ENCODE data around the gene ARHGAP24.
"Not testable (repeated sequence)": the region's sequence is repeated elsewhere in the genome, so short reads cannot be mapped to it uniquely, and the experiment has no call there.

The ARHGAP24 gene

DNA sequence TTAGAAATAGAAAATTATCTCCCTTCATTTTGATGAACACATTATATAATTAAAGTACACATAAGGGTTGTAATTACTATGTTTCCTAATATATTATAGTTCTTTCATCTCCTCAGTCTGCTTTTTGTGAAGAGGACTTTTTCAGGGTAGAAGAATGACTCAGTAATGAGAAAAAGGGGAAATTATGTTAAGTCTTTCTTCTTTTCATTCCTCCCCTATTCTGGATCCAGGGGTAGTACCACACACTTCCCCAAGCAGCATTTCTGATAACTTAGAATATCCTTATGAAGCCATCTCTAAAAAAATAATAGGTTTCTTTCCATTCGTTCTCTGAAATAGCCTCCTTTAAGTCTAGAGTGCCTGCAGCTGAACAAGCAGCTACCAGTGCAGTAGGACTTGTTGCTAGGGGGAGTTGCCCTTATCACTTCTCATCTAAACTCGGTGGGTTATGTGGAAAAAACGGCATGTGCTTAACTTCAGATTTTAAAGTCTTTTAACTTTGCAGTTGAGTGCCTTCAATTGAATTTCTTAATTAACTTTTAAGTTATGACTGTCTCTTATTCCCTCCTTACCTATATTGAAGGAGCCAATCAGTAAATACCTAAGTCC, 184.8 kb downstream of the ARHGAP24 start:
- DNase-seq: no peak

DNA sequence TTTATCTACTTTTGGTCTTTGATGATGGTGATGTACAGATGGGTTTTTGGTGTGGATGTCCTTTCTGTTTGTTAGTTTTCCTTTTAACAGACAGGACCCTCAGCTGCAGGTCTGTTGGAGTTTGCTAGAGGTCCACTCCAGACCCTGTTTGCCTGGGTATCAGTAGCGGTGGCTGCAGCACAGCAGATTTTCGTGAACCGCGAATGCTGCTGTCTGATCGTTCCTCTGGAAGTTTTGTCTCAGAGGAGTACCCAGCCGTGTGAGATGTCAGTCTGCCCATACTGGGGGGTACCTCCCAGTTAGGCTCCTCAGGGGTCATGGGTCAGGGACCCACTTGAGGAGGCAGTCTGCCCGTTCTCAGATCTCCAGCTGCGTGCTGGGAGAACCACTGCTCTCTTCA, 191.7 kb downstream of the ARHGAP24 start:
- DNase-seq: not testable (repeated sequence)

DNA sequence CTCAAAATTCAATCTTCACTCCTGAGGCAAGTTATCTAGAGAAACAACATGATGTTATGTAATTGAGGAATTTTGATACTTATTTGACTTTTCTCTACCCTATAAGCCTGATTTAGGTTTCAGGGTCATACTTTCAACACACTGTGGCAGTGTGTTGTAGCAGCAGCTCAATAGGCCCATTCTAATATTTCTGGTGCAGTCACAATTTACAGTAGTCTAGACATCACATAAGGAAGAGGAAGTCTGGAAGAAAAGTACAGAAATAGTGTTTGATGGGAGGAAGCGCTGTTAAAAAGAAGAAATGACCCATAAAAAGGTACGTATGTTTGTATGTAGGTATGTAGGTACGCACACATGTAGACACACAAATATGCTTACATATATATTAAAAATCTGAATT, 194.3 kb downstream of the ARHGAP24 start:
- DNase-seq: no peak

DNA sequence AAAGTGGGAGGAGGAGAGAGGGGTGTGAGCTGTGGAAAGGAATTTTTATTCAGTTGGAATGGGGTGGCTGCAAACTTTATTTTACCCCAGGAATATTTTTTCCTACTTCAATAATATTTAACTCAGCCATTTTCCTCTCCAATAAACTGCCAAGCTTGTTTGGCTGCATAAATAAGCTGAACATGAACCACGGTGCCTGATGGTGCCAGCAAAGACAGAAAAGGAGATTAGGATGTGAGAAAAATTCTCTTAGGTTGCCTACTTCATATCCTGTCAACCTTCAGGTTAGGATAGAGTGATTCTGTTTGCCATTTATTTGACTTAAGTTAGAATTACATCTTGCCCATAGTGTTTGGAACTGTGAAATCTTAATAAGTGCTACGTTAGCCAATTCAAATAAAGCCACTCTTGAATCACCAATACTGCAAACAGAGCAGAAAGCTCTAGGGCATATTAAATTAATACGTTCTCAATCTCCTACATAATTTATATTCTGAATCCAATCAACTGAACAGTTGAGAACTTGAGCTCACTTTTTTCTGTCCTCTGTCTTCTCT, 195.1 kb downstream of the ARHGAP24 start:
- DNase-seq: no peak

DNA sequence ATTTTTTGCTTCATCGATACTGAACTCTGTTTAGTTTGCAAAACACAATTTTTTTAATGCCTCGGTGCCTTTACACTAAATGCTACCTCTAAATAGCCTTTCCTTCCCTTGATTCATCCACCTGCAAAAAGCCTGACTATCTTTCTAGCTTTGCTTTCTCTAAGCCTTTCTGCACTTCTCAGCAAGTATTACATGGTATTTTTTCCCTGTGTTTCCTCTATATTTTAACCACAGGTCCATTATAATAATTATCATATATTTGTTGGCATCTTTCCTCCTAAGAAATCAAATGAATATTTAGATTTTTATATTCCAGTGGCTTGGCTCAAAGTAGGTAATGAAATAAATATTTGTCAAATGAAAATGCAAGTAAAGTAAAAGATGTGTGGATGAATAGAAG, 196.2 kb downstream of the ARHGAP24 start:
- DNase-seq: no peak

DNA sequence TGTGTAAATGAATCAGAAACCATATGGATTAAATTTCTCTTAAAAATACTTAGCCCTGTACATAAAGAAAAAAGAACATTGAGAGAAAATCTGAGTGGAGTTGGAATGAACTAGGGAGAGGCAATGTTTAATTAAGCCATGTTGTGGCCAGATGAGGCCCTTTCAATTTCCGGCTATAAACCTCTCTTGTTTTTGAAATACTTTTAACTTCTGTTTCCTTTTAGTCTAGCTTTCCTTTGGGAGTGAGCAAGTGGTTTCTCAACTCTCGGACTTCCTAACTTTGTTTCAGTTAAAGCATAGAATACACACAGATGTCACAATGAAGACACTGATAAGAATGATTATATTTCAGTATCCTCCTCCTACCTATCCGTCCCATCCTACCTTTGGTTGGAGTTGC, 197.2 kb downstream of the ARHGAP24 start:
- DNase-seq: no peak

DNA sequence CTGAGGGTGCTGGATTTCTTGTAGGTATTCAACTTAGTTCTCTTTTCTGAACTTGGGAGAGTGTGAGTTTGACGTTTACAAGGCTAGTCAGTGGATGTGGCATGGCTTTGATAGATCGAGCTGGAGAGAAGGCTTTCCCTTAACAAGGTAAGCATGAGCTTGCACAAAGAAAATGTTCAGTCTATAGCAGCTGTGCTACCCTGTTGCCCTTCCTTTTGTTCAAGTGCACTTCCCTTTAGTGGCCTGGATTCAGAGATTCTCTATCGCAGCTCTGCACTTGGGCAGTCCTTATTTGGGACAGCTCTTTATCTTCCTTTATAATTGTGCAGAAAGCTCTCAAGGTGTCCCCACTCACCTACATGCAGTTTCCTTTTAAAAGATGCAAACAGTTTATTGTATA, 198.0 kb downstream of the ARHGAP24 start:
- DNase-seq: no peak

DNA sequence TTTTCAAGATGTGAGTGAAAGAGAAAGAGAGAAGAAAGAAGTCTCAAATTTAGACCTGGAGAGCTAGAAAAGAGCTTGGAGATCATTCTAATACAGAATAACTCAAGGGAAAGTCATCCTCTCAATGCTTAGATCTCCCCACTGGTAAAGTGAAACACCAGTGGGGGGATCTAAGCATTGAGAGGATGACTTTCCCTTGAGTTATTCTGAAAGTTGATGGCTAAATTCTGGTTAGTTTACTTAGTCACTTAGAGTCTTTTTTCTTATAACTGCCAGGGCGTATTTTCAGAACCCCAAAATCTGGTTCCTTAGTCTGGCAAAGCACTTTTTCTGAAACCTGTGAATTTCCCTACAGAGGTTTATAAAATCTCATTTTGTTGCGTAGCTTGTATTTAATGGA, 198.6 kb downstream of the ARHGAP24 start:
- DNase-seq: no peak

DNA sequence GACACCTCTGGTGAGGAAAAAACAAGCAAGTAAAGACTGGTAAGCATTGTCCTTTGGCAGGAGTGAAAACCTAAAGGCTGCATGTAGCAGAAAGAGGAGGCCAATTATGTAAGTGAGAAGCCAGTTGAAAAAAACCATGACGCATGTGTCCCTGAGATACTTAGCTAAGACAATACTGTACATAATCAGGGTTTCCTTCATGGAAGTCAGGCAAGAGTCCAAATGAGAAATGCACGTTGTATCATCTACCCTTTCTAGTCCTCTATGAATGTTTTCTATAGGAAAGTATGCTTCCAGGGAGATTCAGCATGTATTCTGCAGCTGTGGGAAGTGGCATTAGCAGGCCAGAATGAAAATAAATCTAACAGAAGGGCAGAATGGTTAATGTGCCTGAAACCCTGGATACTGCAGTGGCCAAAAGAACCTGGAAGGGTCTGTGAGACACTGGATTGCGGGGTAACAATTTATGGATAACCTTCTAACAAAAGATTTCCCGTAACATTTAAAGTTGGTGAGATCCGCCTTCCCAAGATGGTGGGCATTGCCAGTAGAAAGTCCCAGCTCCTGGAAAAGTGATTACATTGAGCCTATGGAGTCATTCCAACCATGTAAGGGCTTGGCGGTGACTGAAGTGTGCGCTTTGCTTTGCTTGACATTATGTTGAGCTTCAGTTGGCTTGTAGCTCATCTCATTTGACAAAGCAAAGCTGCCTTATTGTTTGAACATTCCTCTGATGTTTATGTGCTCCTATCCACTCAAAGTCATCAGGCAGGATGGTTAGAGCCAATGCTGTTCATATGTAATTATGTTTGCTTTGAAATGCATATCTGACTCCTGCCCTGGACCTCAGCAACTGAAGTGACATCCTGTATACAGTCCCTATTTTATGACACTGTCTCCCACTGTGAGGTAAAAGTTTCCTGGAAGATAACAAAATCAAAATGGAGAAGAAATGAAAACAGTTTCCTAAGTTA, 200.4 kb downstream of the ARHGAP24 start:
- no peak for DNase-seq

DNA sequence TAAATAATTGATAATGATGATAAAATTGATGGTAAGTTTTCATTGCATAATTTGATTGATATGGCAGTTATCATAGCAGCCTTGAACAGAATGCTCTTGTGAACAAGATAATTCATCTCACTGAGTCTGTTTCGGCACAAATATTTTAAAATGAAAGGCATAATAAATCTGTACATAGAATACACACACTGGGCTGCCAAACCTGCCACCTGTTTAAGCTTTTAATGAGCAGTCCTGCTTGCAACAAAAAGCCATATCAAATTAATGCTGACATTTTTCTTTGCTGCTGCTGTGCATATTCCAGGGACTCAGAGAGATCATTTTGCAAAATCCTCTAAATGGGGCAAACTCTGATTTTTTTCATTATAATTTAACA, 201.1 kb downstream of the ARHGAP24 start:
- no peak for DNase-seq

DNA sequence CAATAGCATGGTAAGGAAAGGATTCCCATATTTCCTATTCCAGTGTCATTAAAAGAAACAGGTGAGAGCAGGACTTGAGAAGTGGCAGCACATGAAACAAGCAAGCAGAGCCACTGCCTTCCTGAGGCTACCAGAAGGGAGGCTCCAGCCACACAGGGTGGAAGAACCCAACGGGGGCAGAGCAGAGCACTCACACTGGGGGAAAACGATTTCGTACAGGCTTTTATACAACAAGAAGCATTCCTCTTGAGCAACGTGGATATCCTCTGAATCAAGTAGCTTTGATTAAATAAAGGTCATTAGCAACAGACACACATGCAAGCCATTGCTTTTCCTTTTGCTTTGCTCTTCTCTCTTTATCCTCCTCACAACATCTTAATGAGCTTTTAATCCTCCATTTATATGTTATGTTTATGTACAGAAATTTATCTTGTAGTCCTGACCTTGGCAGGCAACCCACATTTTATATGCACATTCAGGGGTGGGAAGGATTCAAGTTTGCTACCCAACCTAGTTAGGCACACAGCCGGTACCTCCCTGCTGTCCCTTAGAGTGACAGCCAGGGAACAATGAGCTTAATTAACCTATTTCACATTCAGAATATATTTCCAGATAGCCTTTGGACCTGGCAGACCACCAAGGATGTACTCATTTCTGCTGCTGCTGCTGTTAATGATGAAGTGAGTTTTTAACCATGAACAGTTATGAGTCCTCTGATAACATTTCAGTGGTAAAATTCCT, 202.1 kb downstream of the ARHGAP24 start:
- DNase-seq: no peak

DNA sequence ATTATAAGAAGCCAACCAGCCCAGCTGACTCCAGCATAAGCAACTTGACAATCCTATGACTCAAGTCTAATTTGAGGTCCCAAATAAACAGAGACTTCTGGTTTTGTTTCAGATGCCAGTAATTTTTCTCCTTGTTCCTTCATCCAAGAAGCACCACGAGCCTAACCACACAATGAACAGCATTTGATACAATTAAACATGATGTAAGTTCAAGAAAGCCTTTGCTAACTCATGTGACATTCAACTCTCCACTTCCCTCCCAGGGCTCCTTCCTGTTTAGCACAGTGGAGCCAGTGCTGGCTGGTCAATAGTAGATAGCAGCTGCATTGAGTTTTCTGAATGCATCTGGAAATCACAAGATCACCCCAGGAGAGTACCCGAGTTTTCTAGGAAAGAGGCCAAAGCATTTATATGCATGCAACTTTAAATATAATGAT, 206.3 kb downstream of the ARHGAP24 start:
- no peak for DNase-seq

DNA sequence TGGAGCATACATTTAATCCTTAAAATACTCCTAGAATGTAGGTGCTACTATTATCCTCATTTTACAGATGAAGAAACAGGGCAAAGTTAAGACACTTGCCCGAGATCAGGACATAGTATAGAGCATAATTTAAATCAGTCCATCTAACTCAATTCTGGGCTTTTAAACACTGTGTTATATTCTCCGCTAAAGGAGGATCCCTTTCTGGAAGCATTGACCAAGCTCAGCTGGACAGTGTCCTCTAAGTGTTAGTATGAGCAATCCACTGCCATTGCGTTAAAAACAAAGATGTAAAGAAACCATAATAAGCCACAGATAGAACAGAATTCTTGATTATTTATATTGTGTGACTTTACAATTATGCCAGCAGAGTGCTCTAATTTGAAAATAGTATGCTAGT, 207.0 kb downstream of the ARHGAP24 start:
- no peak for DNase-seq

DNA sequence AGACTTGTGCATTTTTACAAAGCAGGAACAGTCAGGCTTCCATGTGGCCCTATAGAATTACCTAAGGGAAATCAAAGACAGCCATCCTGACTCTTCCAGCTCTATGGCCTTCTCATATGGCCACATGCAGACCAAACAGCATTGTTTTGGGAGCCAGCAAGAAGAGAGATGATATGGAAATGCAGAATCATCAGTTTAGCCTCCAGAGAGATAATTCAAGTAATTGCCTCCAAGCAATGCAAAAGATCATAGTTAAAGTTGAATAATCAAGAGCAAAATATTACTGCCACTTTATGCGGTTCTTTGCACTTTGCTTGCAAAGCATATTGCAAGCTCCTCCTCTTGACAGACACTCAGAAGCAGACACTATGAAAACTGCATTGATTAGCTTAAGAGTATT, 207.4 kb downstream of the ARHGAP24 start:
- no peak for DNase-seq

DNA sequence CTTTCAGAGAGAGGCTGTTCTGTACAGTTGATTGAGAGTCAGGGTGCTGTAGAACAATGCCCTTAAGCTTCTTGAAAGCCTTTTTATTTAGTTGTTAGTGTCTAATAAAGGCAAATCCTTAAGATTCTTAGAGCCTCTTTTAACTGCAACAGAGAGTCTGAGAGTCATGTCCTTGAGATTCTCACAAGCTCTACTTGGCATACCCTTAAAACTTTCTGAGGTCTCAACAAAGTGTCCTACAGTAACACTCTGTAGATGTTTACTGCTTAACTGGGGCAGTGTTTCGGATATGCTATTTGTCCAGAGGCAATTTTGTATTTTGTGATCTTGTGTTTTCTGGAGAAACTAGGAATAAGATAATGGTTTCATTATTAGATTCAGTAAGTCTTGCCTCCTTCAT, 209.7 kb downstream of the ARHGAP24 start:
- no peak for DNase-seq

DNA sequence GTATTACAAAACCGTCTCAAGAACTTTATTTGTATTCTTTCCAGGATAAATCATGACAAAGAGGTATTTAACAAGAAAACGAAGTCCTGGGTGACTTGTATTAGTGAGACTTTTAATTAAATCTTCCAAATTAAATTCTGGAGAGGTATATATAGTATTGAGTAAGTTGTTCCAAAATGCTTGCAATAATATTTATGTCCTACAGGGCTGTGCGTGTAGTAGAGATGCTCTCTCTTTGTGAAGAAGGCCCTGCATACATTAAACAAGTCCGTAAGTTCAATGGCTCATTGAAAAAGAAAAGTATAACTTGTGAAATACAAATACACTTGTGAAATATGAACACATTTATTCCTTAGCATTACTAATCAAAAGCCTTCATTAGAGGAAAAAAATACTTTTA, 211.4 kb downstream of the ARHGAP24 start:
- DNase-seq: no peak

DNA sequence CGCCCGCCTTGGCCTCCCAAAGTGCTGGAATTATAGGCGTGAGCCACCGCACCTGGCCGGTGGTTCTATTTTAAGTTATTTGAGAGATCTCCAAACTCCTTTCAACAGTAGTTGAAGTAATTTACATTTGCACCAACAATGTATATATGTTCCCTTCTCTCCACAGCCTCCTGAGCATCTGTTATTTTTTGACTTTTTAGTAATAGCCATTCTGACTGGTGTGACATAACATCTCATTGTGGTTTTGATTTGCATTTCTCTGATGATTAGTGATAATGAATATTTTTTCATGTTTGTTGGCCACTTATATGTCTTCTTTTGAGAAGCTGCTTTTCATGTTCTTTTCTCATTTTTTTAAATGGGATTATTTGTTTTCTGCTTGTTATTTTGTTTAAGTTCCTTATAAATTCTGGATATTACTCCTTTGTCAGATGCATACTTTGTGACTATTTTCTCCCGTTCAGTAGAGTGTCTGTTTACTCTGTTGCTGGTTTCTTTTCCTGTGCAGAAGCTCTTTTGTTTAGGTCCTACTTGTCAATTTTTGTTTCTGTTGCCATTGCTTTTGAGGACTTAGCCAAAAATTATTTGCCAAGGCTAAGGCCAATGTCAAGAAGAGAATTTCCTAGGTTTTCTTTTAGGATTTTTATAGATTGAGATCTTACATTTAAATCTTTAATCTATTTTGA, 213.2 kb downstream of the ARHGAP24 start:
- DNase-seq: no peak

DNA sequence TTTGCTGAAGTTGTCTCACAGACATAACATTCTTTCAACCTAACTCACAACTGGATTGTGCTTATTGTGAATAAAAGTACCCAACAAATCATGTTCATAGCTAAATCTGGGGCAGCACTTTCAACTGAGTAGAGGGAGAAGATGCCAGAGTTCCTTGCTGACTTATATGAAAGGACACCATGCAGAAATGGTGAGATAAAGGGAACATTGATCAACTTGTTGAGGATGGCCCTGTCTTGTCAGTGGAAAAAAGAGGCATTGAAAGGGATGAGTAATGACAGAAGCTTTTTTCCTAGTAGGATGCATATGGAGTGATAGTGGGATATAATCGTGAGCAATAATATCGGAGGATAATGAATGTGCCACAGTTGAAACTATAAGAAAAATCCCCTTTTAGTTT, 221.7 kb downstream of the ARHGAP24 start:
- no peak for DNase-seq

DNA sequence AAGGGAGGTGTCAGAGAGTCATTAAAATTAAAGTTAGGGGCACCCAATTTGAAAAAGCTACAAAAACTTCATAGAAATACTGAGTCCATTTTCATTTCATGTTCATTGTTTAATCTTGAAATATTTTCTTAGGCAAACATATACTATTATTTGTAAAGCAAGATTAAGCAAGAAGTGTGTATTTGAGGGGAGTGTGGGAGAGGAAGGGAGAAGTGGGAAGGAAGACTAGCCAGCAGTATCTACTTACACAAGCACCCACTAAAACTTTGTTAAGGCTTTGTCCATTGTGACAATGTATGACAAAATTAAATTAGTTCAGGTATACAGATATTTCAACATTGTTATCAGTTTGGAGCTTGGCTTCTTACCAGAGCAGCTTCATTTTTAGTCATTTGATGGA, 222.9 kb downstream of the ARHGAP24 start:
- no peak for DNase-seq

DNA sequence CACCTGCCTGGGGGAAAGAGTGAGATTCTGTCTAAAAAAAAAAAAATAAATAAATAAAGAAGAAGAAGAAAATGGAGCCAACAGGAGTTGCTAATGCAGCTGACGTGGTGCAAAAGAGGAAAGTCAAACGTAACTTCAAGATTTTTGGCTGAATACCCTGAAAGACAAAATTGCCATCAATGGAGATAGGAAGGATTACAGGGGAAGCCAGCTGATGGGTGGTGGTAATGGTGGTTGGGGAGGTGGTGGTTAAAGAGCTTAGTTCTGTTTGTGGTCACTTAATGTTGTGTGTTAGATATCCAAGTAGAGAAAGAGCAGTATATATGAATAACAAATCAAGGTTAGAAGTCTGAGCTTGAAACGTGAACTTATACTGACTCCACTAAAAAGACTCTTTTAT, 225.4 kb downstream of the ARHGAP24 start:
- DNase-seq: no peak

DNA sequence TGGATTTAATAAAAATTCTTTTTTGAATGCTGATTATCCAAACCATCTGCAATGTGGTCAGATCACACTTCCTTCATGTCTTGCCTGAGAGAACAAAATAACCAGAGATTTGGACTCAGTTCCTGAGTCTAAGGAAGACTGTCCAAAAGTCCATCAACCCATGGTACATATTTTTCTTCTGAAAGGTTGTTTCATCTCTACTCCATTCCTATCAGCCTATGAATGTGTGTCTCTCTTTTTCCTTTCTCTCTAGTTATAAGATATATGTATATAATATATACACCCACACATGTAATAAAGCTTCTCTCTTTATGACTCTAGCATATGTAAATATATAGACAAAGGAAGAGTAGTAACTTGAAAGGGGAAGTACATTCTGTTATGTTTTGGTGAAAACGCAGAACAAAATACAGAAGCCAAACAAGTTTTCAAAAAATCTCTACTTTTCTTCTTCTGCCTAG, 226.9 kb downstream of the ARHGAP24 start:
- DNase-seq: no peak

DNA sequence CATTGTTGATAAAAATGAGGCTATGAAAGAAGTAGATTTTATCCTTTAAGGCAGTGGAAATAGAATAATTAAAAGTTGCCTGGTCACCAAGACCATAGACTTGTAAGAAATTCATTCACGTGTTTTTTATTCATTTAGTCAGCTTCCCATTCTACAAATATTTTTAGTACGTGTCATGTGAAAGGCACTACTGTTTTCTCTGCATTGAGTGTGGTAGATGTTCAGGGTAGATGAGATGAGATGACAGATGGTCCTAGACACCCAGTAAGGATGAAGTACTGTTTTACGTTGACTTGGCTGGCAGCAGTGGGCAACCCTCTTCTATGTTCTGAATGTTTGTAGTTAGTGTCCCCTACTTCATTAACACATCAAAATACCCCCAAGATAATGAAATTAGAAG, 228.1 kb downstream of the ARHGAP24 start:
- DNase-seq: no peak

DNA sequence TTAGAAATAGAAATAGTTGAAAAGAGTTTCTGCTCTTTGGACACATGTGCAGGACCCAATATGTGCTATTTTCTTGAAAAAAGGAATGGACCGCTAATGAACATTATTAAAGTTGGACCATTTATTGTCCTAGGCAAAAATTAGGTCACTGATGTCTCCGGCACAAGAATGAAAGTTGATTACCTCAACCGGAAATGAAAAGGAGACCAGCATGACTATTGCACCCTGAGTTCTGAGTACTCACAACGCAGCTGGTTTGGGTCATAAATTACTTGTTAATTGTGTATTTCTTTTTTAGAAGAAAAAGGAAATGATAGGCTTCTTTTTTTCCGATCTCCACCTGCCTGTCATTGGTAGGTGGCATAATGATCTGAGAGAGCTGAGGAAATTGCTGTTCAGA, 232.7 kb downstream of the ARHGAP24 start:
- DNase-seq: no peak
